ENCODE results near the gene STIP1. TPM values are rescaled to one million over a fixed set of nuclear protein-coding genes. Genes with fewer than 3 reads are reported as not detected.
"Not testable (repeated sequence)": the region's sequence is repeated elsewhere in the genome, so short reads cannot be mapped to it uniquely, and the experiment has no call there.

Gene STIP1
- total RNA-seq, 1 experiment from 2014 or later, result 154 TPM

DNA sequence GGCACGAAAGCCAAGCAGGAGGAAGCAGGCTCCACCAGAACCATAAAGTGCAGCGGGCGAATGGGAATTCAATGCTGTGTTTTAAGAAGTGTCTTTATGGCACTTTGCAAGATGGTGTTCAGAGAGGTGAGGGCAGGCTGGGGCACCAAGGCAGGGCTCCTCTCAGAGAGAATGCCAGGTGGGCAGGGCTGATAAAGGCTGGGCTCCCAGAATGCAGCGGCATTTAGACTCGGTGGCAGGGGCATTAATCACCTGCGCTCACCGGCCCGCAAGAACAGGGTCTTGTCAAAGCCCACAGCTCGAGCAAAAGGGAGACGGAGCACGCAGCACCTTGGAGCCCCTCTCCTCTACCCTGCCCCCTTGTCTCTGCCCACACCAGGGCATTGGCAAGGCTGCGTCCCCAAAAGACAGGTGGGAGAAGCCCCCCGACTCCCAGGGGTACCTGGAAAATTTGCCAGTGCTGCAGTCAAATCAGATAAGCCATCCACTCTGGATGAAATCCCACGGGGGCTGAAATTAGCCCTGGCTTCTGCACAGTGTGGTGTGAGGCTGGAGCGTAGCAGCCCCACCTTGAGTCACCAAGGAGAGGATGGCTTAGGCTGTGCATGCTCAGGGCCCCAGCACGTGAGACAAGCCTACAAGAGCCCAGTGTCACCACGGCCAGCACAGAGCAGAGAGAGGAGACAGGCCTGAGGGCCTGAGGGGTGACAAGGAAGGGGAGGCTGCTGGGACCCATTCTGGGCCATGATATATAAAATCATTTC, 28.2 kb upstream of the STIP1 start:
- no peak for DNase-seq (ENCODE audit: extremely low read depth, low read depth)

DNA sequence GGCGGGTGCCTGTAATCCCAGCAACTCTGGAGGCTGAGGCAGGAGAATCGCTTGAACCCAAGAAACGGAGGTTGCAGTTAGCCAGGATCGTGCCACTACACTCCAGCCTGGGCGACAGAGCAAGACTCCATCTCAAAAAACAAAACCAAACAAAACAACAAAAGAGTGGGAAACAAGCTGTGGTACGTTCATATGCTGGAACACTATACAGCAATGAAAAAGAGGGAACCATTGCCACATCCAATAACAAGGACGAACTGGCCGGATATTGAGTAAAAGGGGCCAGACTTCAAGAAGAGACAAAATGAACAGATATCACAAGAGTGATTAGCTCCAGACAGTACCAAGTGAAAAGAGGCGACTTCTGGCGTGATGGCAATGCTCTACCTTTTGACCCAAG, 24.9 kb upstream of the STIP1 start:
- DNase-seq (ENCODE audit: extremely low read depth, low read depth), result no peak

DNA sequence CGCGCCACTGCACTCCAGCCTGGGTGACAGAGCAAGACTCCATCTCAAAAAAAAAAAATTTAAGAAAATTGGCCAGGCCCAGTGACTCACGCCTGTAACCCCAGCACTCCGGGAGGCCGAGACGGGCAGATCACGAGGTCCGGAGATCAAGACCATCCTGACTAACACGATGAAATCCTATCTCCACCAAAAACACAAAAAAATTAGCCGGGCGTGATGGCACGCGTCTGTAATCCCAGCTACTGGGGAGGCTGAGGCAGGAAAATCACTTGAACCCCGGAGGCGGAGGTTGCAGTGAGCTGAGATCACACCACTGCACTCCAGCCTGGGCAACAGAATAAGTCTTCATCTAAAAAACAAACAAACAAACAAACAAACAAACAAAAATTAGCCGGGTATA, 23.2 kb upstream of the STIP1 start:
- not testable (repeated sequence) for DNase-seq (ENCODE audit: extremely low read depth, low read depth)

DNA sequence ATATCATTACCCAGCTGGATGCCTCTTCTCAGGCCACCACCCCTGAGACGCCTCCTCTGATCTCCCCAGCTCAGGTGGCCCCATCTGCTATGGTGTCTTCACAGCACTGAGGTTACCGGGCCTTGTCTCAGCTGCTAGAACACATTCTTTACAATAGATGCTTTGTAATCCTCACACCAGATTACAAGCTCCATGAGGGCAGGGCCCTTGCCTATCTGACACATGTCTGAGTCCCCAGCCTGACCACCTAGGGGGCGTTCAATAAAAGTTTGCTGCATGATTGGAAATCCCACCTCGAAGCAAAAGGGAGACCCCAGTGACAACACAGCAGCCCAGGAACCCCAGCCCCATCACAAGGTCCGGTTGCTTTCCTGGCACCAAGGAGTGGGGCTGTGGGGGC, 22.0 kb upstream of the STIP1 start:
- DNase-seq (ENCODE audit: extremely low read depth, low read depth), result no peak

DNA sequence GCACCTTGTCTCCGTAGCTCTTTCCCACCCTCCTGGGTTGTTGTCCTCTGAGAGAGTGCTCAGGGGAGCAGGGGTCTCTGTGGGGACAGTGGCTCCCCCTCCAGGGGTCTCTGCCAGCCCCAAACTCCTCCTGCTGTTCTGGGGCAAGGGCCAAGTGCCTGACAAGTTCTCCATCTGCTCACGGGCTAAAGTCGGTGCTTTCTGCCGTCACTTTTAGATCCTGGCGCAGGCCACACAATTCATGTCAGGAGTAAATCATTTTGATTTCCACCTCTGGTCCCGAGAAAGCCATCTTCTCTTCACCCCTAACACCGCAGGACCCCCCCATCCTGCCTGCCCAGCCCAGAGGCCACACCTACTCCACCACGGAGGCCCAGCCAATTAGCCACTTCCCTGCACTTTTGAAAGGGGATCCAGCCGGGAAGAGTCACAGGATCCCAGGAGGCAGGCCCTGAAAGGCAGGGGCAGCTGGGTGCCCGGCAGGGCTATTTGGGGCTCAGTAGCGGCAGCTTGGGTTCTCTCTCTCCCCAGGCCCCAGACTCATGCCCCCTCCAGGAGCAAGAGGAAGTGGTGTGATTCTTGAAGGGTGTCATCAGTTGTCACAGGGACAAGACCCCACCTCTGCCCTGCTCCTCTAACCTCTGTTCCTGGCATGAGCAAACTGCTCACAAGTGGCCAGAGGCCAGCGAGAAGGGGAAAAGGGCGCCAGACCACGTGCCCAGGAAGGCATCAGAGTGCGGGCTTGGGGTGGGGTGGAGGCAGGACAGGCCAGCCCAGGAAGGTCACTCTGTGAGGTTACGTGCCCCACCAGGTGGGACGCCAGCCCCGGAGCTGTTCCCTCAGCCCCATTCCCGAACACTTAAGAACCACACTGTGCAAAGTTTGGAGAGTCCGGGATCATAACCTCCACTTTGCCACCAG, 21.3 kb upstream of the STIP1 start:
- DNase-seq (ENCODE audit: extremely low read depth, low read depth), result no peak

DNA sequence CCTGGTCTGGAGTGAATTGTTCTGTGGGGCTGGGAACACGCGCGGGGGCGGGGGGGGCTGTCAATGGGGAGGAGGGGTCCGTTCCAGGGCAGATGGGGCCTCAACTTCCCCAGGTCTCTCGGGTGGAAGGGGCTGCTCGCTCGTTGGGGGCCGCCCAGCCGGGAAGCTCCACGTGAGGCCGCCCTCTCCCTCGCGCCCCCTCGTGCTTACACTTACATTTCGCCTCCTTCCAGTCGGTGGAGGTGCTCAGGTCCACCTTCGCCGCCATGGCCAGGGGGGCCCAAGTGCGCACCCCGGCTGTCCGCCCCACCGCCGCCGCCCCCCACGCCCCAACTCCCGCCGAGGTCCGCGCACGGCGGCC, 20.5 kb upstream of the STIP1 start:
- no peak for DNase-seq (ENCODE audit: extremely low read depth, low read depth)

DNA sequence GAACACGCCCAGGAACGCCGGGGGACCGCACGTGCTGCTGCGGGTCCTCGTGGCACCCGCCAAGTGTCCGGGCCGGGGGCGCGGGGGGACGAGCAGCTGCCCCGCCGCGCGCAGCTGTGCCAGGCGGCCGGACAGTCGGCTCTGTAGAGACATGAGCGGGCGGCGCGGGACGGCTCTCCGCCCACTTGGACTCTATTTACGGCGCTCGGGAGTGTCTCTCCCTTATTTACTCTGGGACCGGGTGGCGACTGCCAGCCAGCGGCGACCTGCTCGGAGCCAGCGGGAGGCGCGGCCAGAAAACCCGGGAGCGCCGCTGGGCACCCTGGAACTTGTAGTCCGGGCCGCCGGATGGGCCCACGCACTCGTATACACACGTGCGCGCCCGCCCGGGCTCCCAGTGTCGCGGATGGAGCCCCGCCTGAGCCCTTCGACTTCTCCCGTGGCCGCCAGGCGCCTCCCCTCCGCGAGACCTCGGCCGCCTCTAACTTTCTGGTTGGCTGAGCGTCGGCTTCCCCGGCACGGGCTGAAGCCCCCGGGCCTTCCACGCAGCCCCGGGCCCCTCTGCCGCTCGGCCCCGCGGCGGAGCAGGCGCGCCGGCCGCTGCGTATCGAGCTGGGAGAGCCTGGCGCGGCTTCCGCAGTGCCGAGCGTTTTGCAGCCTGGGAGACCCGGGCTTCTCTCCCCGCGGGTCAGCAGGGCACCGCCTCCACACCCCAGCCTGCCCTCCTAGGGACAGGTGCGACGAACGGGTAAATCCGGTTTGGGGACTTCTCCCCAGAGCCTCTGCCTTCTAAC, 19.9 kb upstream of the STIP1 start, which contains the start of gene MACROD1:
TSS of gene MACROD1 (minus strand) at position 272 of the 794 bp plus-strand sequence. CDS start at position 153, 119 bp downstream.
- peak; percentile 79 for DNase-seq (ENCODE audit: extremely low read depth, low read depth)

DNA sequence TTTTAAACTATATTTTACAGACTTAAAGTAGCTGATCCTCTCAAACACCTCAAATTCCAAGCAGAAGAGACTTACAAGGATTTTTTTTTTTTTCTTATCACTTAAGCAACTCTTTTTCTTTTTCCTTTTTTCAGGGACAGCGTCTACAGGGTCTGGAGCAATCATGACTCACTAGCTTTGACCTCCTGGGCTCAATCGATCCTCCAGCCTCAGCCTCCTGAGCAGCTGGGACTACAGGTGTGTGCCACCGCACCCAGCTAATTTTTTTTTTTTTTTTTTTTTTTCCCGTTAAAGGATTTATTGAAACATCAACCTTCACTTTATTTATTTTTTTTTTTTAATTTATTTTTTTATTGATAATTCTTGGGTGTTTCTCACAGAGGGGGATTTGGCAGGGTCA, 15.6 kb upstream of the STIP1 start:
- DNase-seq (ENCODE audit: extremely low read depth, low read depth), result no peak

DNA sequence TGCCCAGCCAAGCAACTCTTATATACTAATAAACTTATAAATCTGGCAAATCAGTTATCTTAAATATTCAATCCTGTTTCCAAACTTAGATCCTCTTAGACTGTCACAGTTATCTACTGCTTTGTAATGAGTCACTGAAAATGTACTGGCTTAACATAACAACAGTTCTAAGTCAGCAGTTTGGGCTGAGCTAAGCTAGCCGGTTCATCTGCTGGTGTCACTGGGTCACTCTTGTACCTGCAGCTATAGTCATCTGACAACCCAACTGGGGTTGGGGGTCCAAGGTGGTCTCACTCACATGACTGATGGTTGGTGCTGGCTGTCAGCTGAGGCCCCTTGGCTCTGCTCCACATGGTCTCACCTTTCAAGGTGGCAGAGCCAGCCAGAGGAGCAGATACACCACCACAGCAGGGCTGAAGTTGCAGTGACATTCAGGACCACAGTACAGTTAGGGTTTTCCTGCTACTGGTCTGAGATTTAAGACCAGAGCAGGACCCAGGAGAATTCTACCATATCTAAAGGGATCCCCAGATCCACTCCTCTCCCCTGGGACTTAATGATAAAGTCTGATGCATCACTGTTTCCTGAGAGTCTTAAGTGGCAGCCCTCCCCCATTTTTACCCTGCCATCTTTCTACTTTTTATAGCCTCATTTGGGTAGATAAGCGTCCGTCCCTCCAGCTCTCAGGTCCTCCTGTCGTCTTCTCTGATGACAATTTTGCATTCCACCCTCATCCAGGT, 12.2 kb upstream of the STIP1 start:
- DNase-seq (ENCODE audit: extremely low read depth, low read depth), result no peak

DNA sequence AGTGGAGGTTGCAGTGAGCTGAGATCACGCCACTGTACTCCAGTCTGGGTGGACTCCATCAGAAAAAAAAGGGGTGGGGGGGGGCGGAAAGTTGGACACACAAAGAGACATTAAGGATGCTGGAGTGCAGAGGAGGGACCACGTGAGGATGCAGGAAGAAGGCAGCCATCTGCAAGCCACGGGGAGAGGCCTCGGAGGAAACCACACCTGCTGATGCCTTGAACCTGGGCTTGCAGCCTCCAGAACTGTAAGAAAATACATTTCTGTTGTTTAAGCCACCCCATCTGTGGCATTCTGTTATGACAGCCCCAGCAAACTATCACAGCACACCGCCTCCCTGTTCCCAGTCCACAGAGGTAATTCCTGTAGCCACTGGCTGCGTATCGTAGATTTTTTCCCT, 9.2 kb upstream of the STIP1 start:
- no peak for DNase-seq (ENCODE audit: extremely low read depth, low read depth)

DNA sequence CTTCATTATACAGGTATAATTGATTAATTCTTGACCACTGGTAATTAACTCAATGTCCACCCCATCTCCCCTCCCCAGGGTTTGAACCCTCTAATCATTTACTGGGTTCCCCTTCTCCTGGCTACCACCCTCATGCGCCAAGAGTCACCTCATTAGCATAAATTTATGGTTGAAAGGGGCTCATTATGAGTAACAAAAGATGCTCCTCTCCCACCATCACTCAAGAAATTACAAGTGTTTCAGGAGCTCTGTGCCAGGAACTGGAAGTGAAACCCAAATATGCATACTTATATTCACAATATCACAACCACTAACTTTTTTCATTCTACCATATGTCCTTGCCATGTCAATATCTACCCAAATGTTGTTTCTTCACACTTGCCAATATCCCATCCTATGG, 7.8 kb upstream of the STIP1 start:
- DNase-seq (ENCODE audit: extremely low read depth, low read depth), result no peak

DNA sequence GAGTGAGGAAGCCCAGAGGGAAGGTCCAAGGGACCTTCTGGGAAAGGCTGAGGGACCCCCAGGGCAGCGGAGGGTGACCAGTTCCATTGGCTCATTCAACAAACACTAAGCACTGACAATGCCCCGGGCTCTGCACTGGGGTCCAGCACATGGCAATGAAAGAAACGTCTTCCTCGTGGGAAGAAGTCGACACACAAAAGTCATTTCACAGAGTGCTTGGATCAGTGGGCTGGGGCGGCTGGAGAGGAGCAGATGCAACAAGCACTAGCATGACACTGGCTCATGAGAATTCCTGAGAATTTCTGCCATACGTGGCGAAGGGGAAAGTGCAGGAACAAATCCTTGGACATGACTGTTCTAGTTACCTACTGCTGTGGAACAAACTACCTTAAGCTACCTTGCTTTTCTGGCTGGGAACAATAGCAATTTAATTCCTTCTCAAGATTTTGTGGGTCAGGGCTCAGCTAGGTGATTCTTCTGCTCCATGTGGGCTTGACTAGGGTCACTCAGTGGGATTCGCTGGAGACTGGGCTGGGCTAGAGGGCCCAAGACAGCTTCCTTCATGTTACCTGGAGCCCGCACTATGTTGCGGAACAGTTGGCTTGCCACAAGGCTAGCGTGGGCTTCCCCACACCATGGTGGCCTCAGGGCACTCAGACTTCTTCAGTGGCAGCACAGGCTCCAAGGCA, 6.9 kb upstream of the STIP1 start:
- DNase-seq (ENCODE audit: extremely low read depth, low read depth), result no peak

DNA sequence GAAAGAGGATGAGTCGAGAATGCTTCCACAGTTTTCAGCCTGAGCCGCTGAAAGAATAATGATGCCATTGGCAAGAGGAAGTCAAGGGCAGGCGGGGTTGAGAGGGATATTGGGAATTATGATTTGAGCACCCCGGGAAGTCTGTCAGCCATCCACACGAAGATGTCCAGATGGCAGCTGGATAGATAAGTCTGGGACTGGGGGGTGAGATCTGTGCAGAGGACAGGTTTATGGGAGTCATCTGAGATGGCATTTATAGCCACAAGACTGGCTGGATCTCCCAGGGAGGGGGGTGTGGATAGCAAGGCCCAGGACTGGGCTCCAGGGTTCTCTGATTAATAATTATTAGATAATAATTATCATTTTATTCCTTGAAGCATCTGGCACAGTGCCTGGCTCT, 5.1 kb upstream of the STIP1 start:
- no peak for DNase-seq (ENCODE audit: extremely low read depth, low read depth)

DNA sequence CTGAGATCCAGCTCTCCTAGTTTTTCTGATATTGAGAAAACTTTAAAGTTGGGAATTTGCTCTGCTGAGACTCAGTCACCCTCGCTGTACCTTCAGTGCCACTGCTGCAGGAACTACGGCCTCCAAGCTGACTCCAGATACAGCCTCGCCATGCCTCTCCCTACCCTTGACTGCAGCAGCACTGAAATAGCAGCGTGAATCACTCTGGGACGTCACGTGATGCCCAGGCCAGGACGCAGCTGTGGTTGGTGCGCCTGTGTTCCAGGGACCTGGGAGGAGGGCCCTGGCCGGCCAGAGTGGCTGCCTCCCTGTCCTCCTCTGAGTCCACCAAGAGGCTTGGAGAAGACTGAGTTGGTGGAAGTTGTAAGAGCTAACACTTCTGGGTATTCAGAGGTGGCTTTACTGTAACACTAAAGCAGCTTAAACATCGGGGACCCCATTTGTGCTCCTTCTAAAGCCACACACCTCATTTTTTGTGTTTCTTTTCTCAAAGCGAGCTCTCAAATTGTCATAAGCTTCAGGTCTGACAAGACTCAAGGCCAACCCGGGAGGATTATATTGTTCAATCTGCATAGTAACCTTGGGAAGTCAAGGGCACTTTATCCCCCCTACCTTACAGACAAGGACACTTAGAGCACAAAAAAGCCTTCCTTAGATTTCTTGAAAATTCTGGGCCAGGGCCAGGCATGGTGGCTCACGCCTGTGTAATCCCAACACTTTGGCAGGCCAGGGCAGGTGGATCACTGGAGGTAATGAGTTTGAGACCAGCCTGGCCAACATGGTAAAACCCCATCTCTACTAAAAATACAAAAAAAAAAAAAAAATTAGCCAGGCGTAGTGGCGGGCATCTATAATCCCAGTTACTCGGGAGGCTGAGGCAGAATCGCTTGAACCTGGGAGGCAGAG, 4.2 kb upstream of the STIP1 start:
- DNase-seq (ENCODE audit: extremely low read depth, low read depth), result peak; percentile 81

DNA sequence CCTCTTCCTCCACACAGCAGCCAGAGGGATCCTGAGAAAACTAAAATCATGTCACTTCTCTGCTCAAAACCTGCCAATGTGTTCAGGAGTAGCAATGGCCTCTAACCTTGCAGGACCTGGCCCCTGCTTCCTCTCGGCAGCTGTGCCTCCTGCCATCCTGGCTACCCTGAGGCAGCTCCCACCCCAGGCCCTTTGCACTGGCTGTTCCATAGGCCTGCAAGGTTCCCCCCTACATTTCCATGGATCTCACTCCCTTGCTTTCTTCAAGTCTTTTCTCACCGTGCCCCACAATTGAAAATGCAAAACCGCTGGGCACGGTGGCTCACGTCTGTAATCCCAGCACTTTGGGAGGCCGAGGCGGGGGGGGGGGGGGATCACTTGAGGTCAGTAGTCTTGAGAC, 2.1 kb upstream of the STIP1 start:
- no peak for DNase-seq (ENCODE audit: extremely low read depth, low read depth)

DNA sequence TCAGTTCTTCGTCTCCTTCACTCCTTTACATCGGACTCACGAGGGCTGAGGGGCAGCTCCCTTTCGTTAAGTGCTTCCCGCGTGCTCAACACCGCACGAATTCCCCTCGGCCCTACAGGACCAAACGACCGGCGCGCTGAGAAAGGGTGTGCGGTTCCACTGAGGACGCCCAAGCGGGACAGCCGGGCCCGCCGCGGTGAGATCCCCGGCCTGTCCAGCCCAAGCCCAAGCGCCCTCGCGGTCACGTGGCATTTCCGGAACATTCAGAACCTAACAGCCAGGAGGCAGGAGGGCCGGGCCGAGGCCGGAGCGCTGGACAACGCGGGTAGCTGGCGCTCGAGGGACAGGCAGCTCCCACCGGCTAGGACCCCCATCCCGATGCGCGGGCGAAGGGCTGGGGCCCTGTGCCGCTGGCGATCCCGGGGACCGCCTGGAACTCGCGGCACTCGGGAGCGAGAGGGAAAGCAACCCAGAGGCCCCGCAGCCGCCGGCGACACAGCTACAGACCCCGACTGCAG, 737 bp upstream of the STIP1 start:
- DNase-seq (ENCODE audit: extremely low read depth, low read depth), result peak; percentile 61

DNA sequence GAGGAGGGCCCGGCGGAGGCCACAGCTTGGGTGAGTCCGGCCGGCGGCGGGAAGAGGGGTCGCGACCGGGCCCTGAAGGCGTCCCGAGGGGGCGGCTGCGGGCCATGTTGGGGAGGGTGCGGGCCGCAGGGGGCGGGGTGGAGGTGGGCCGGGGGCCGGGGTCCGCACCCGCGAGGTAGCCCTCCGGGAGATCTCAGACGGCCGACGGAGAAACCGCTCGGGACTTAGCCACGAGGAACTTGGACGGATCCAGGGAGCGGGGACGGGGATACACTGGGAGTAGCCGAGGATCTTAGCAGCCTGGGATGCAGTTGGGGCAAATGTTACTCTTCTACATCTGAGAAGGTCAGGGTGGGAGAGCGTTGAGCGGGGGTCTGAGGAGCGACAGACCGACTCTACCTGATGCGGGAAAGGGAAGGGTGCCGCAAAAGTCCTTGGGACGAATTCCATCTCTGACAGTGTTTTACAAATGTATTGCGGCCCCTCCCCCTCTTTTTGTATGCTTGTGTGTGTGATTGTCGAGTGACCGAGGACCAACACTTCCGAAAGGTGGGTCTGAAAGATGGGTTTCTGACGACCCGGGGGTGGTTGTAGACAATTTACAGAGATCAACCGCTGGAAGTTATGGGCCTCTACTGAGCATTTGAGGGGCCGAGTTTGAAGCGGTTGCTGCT, 658 bp downstream of the STIP1 start:
- DNase-seq (ENCODE audit: extremely low read depth, low read depth), result no peak

DNA sequence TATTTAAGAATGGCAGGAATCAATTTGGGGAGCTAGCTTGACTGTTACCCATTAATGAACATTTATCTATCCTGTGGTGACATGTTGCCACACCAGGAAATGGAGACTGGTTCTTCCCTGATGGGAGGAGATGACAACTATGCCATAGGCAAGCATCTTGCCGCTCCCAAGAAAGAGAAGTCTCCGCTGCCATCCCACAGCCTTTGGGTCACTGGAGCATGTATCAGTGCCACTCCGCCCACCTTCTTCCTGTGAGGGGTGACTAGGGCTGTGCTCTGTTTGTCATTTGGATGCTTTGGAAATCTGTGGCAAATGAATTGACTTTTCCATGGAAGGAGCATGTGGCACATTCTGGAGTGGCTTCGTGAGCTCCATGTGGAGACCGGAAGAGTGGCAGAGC, 6.5 kb downstream of the STIP1 start:
- no peak for DNase-seq (ENCODE audit: extremely low read depth, low read depth)

Data from NCI-H460 (cell line).